GM12873 (cell line): Measurements from ENCODE around the gene FUT4.
A peak's percentile ranks its signal among the peaks of the same experiment; 100 is the strongest.

ENCODE experiments used
- CTCF ChIP-seq: IDR thresholded peaks from 2 replicates; pipeline ENCODE4 v1.5.1; 2012; ENCODE audit warnings: low read depth, mild to moderate bottlenecking, moderate library complexity, low read length, control low read depth; ENCODE audit not compliant: insufficient read depth; ENCODE audit errors: missing control alignments

The FUT4 gene

GRCh38 chr11:94513091-94513490, 30.6 kb upstream of the FUT4 start:
- no peak for TF ChIP-seq CTCF

- TF ChIP-seq CTCF, result no peak
Observed at GRCh38 chr11:94515398-94515797, 28.3 kb upstream of the FUT4 start.

GRCh38 chr11:94516725-94517124, 27.0 kb upstream of the FUT4 start:
- TF ChIP-seq CTCF, result no peak

- no peak for TF ChIP-seq CTCF
Observed at GRCh38 chr11:94518300-94518699, 25.4 kb upstream of the FUT4 start.

GRCh38 chr11:94519478-94520084, 24.1 kb upstream of the FUT4 start:
- peak; percentile 50 for TF ChIP-seq CTCF

- TF ChIP-seq CTCF, result peak; percentile 61
Observed at GRCh38 chr11:94521684-94522083, 22.0 kb upstream of the FUT4 start.

- TF ChIP-seq CTCF, result no peak
Observed at GRCh38 chr11:94524341-94524740, 19.4 kb upstream of the FUT4 start.
